Endothelial cell of umbilical vein (primary cell): ENCODE results near the gene CDH23. TPM values are rescaled to one million over a fixed set of nuclear protein-coding genes. Genes with fewer than 3 reads are reported as not detected.

Experiments used
- BruUV-seq: library from RNA; stranded (reverse); fragments of 400-500 nt; replicated peaks from 2 replicates; lab custom pipeline; 2021; lab: Mats Ljungman, UMichigan
- CTCF ChIA-PET: fragments of 300-600, 350-600 bp; sonication (Branson Sonifier 250); formaldehyde crosslinking; loops from one replicate; lab custom pipeline; 2021; ENCODE audit warnings: antibody characterized with exemption, inconsistent platforms; lab: Charles Lee
- POLR2A ChIA-PET: fragments of 300-600, 350-600 bp; sonication (Branson Sonifier 250); formaldehyde crosslinking; loops from one replicate; lab custom pipeline; 2021; ENCODE audit warnings: antibody characterized with exemption, inconsistent platforms; lab: Charles Lee
- DNase-seq: peaks from one replicate; pipeline ENCODE4 v3.0.0-alpha.2; 2011; ENCODE audit warnings: low read depth, low spot score
- FAIRE-seq: peaks from 2 replicates; lab custom pipeline; 2011; peaks lifted over from hg19 to GRCh38; lab: Jason Lieb, UNC
- H2AFZ ChIP-seq: 2 replicates; pipeline ENCODE4 v1.6.0; 2012; ENCODE audit warnings: low read depth, low read length, control low read depth, inconsistent platforms
- H3K27ac ChIP-seq: 2 replicates; pipeline ENCODE4 v1.5.1; 2011; ENCODE audit warnings: low read depth, mild to moderate bottlenecking, control low read depth, low read length, moderate library complexity; ENCODE audit not compliant: insufficient read depth
- H3K27me3 ChIP-seq, 2 experiments: 2 replicates each; pipeline versions ENCODE4 v1.6.0 to v1.6.1; 2011; ENCODE audit warnings: low read length in 2 of 2, mixed read lengths in 1 of 2; ENCODE audit not compliant: control insufficient read depth in 2 of 2, insufficient read depth in 2 of 2
- H3K36me3 ChIP-seq, 2 experiments: 2 replicates in 1 of 2; 3 replicates in 1 of 2; pipeline ENCODE4 v1.5.1; 2011; ENCODE audit warnings: low read length in 2 of 2, mild to moderate bottlenecking in 1 of 2, moderate library complexity in 1 of 2; ENCODE audit not compliant: control insufficient read depth in 2 of 2, insufficient read depth in 2 of 2; ENCODE audit errors: extremely low read depth in 1 of 2
- H3K4me1 ChIP-seq: 3 replicates; pipeline ENCODE4 v1.5.1; 2011; ENCODE audit warnings: mild to moderate bottlenecking, low read length; ENCODE audit not compliant: control insufficient read depth, insufficient read depth; ENCODE audit errors: extremely low read depth
- H3K4me2 ChIP-seq: 2 replicates; pipeline ENCODE4 v1.6.1; 2011; ENCODE audit warnings: low read length, control low read depth, mixed read lengths; ENCODE audit not compliant: insufficient read depth
- H3K4me3 ChIP-seq, 3 experiments: fragments of 200-600 bp in 1 of 3; sonication (generic), shearing (Covaris generic) in 1 of 3; replicated peaks in 1 of 3; 2 replicates each; pipeline ENCODE4 v1.5.1; 2011 to 2016; ENCODE audit warnings: control low read depth in 3 of 3, low read length in 3 of 3, mild to moderate bottlenecking in 2 of 3, inconsistent platforms in 1 of 3, low read depth in 1 of 3, moderate library complexity in 1 of 3; ENCODE audit not compliant: insufficient read depth in 1 of 3
- H3K79me2 ChIP-seq: 2 replicates; pipeline ENCODE4 v1.6.0; 2012; ENCODE audit warnings: low read length, inconsistent platforms; ENCODE audit not compliant: control insufficient read depth, insufficient read depth
- H3K9ac ChIP-seq: replicated peaks from 2 replicates; pipeline ENCODE3; 2011; ENCODE audit warnings: low read length, control low read depth; ENCODE audit not compliant: insufficient read depth; ENCODE audit errors: extremely low read depth
- H3K9me1 ChIP-seq: replicated peaks from 3 replicates; pipeline ENCODE4 v1.6.0; 2011; ENCODE audit warnings: mild to moderate bottlenecking, low read length; ENCODE audit not compliant: control insufficient read depth, insufficient read depth; ENCODE audit errors: extremely low read depth
- H3K9me3 ChIP-seq: replicated peaks from 2 replicates; pipeline ENCODE4 v1.5.1; 2012; ENCODE audit warnings: low read length, inconsistent platforms; ENCODE audit not compliant: control insufficient read depth, insufficient read depth
- H4K20me1 ChIP-seq: replicated peaks from 2 replicates; pipeline ENCODE3; 2011; ENCODE audit warnings: mild to moderate bottlenecking, low read length; ENCODE audit not compliant: control insufficient read depth, insufficient read depth; ENCODE audit errors: extremely low read depth
- EZH2 ChIP-seq: IDR thresholded peaks from 2 replicates; pipeline ENCODE4 v1.6.1; 2012; ENCODE audit warnings: borderline replicate concordance, low read depth, mild to moderate bottlenecking, moderate library complexity, low read length, inconsistent platforms; ENCODE audit not compliant: severe bottlenecking
- FOS ChIP-seq: IDR thresholded peaks from 2 replicates; pipeline ENCODE4 v1.6.1; 2011; ENCODE audit warnings: mild to moderate bottlenecking, low read length, moderate library complexity, borderline replicate concordance; ENCODE audit not compliant: insufficient read depth
- GATA2 ChIP-seq: IDR thresholded peaks from 2 replicates; pipeline ENCODE4 v1.7.0; 2011; ENCODE audit warnings: low read depth, mild to moderate bottlenecking, moderate library complexity, mixed read lengths, low read length; ENCODE audit not compliant: insufficient read length, insufficient read depth
- JUN ChIP-seq: IDR thresholded peaks from 2 replicates; pipeline ENCODE4 v1.6.1; 2011; ENCODE audit warnings: borderline replicate concordance, low read depth; ENCODE audit not compliant: insufficient read length, insufficient read depth
- MAX ChIP-seq: IDR thresholded peaks from 2 replicates; pipeline ENCODE4 v1.6.1; 2011; ENCODE audit not compliant: insufficient read depth, insufficient read length
- MYC ChIP-seq: IDR thresholded peaks from one replicate; pipeline ENCODE4 v1.6.1; 2011; ENCODE audit warnings: mild to moderate bottlenecking, low read depth, low read length
- POLR2A ChIP-seq: IDR thresholded peaks from 2 replicates; pipeline ENCODE4 v1.6.1; 2012; ENCODE audit warnings: low read depth, mild to moderate bottlenecking, control low read depth, low read length
- POLR2AphosphoS5 ChIP-seq: IDR thresholded peaks from 2 replicates; pipeline ENCODE4 v1.6.1; 2012; ENCODE audit warnings: low read depth, mild to moderate bottlenecking, control low read depth, low read length, moderate library complexity; ENCODE audit not compliant: insufficient read depth
- dilution Hi-C: fragments of 300-500 bp; cut with MboI; formaldehyde crosslinking; loops from one replicate; pipeline ENCODE4 v1.15.0; 2019; ENCODE audit warnings: low sequenced_read_pairs; ENCODE audit not compliant: extremely low pct_ligation_motif_present
- intact Hi-C: fragments of 100-400 bp; cut with micrococcal nuclease; formaldehyde crosslinking; loops from one replicate; pipeline ENCODE4 v1.10.0; 2022
- polyA plus RNA-seq, 4 experiments: library from polyadenylated mRNA; depleted of rRNA in 3 of 4; stranded (reverse) in 3 of 4; unstranded in 1 of 4; fragments of >200 nt; gene quantifications; 2 replicates each; pipeline versions ENCODE4 v1.2.1 to v1.2.3, GENCODE V29; 2011 to 2012; ENCODE audit warnings: missing spikeins in 1 of 4
- total RNA-seq: library from RNA; stranded (reverse); gene quantifications from 2 replicates; pipeline ENCODE4 v1.2.3, GENCODE V29; 2021
- TF ChIP-seq, protein P1 (sequence below), 2 donors: IDR thresholded peaks; 1 replicate in 1 of 2; 2 replicates in 1 of 2; pipeline ENCODE4 v1.5.1; 2011; ENCODE audit warnings: low read length in 2 of 2, mild to moderate bottlenecking in 2 of 2, moderate library complexity in 2 of 2, control low read depth in 1 of 2, inconsistent platforms in 1 of 2, low read depth in 1 of 2; ENCODE audit not compliant: insufficient read depth in 1 of 2; ENCODE audit errors: extremely low read depth in 1 of 2

The CDH23 gene
- total and polyA plus RNA-seq, 2 donors (not counting 3 experiments of a cell fraction or from before 2014, with no cell fraction given) = not detected

GRCh38 chr10:71716426-71716825 lies 319.7 kb downstream of the CDH23 start:
- intact Hi-C loops = no loop called here
- CTCF ChIA-PET = interaction anchor here (0.9 to 2.0 kb wide), 2 partner anchors 11 to 20 kb away, joined by 3 to 5 read pairs; no protein-coding TSS in a partner anchor
- dilution Hi-C loops = no loop called here

More at GRCh38 chr10:71716426-71716825, 319.7 kb downstream of the CDH23 start:
- FAIRE-seq = no peak
- H3K9me3 ChIP-seq = no peaks in the 10 kb centered on the region
- no peak overlapping the region for H2AFZ ChIP-seq
- no peak overlapping the region for H3K9ac ChIP-seq
- no peaks in the 10 kb centered on the region for H4K20me1 ChIP-seq
- H3K4me2 ChIP-seq = no peak overlapping the region
- H3K4me1 ChIP-seq = peaks cover 3% of the 10 kb centered on the region
- peaks cover 0 to 2% of the 10 kb centered on the region in 2 experiments for H3K27me3 ChIP-seq
- no peak for DNase-seq
- H3K79me2 ChIP-seq = no peaks in the 10 kb centered on the region
- no peak overlapping the region for H3K4me3 ChIP-seq
- H3K27ac ChIP-seq = no peak overlapping the region
- POLR2A ChIA-PET = no interaction called here
- no TSS peak for BruUV-seq
- H3K9me1 ChIP-seq = no peaks in the 10 kb centered on the region
- TF ChIP-seq GATA2 (no peak), FOS (no peak), POLR2A (no peak), MAX (no peak), JUN (no peak), POLR2AphosphoS5 (no peak), MYC (no peak), EZH2 (no peak)
- TF ChIP-seq, protein P1, sequence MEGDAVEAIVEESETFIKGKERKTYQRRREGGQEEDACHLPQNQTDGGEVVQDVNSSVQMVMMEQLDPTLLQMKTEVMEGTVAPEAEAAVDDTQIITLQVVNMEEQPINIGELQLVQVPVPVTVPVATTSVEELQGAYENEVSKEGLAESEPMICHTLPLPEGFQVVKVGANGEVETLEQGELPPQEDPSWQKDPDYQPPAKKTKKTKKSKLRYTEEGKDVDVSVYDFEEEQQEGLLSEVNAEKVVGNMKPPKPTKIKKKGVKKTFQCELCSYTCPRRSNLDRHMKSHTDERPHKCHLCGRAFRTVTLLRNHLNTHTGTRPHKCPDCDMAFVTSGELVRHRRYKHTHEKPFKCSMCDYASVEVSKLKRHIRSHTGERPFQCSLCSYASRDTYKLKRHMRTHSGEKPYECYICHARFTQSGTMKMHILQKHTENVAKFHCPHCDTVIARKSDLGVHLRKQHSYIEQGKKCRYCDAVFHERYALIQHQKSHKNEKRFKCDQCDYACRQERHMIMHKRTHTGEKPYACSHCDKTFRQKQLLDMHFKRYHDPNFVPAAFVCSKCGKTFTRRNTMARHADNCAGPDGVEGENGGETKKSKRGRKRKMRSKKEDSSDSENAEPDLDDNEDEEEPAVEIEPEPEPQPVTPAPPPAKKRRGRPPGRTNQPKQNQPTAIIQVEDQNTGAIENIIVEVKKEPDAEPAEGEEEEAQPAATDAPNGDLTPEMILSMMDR (IDR thresholded peaks at IDR 0.05; ENCODE audit: extremely low read depth in 1 of 2, insufficient read depth in 1 of 2, low read depth in 1 of 2, low read length in 2 of 2) = no peak
- no peaks in the 10 kb centered on the region for H3K36me3 ChIP-seq
